Measurements from ENCODE around the gene BRINP3. TPM values are rescaled to one million over a fixed set of nuclear protein-coding genes. Genes with fewer than 3 reads are reported as not detected.

The BRINP3 gene
- polyA plus RNA-seq, 1 donor from 2014 or later, result 7.7 TPM

GRCh38 chr1:190226006-190226405 is 251.7 kb downstream of the BRINP3 start:
- H4K20me1 ChIP-seq (ENCODE audit: insufficient read depth), result no peaks in the 10 kb centered on the region
- no peak overlapping the region for H3K27ac ChIP-seq (ENCODE audit: low read length)
- no peaks in the 10 kb centered on the region for H3K79me2 ChIP-seq (replicated peaks; ENCODE audit: insufficient read depth, low read length)
- H3K4me2 ChIP-seq (ENCODE audit: low read length), result no peak overlapping the region
- no peak overlapping the region for H3K9ac ChIP-seq (ENCODE audit: low read length)
- H3K4me3 ChIP-seq (ENCODE audit: low read length), result no peak overlapping the region
- H3F3A ChIP-seq (ENCODE audit: insufficient read depth, low read length, poor library complexity, severe bottlenecking), result no peaks in the 10 kb centered on the region
- H3K9me2 ChIP-seq (ENCODE audit: insufficient read depth, low read length), result no peaks in the 10 kb centered on the region
- TF ChIP-seq TAF1 (IDR thresholded peaks at IDR 0.05; ENCODE audit: low read depth), result no peak
- no peak for TF ChIP-seq RAD21 (conservative IDR thresholded peaks at IDR 0.05)
- no peak for TF ChIP-seq MXI1 (conservative IDR thresholded peaks at IDR 0.05; ENCODE audit: poor library complexity, severe bottlenecking)
- no peak for TF ChIP-seq SMC3 (conservative IDR thresholded peaks at IDR 0.05; ENCODE audit: poor library complexity)
- no peak for TF ChIP-seq REST (IDR thresholded peaks at IDR 0.05; ENCODE audit: borderline replicate concordance)
- TF ChIP-seq EP300 (conservative IDR thresholded peaks at IDR 0.05; ENCODE audit: poor library complexity, severe bottlenecking), result no peak
- TF ChIP-seq POLR2AphosphoS5 (IDR thresholded peaks at IDR 0.05), result no peak
- no peak for TF ChIP-seq EZH2 (IDR thresholded peaks at IDR 0.05; ENCODE audit: borderline replicate concordance, insufficient read depth, low read length, poor library complexity, severe bottlenecking)
- TF ChIP-seq, protein P1, sequence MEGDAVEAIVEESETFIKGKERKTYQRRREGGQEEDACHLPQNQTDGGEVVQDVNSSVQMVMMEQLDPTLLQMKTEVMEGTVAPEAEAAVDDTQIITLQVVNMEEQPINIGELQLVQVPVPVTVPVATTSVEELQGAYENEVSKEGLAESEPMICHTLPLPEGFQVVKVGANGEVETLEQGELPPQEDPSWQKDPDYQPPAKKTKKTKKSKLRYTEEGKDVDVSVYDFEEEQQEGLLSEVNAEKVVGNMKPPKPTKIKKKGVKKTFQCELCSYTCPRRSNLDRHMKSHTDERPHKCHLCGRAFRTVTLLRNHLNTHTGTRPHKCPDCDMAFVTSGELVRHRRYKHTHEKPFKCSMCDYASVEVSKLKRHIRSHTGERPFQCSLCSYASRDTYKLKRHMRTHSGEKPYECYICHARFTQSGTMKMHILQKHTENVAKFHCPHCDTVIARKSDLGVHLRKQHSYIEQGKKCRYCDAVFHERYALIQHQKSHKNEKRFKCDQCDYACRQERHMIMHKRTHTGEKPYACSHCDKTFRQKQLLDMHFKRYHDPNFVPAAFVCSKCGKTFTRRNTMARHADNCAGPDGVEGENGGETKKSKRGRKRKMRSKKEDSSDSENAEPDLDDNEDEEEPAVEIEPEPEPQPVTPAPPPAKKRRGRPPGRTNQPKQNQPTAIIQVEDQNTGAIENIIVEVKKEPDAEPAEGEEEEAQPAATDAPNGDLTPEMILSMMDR (IDR thresholded peaks at IDR 0.05; ENCODE audit: poor library complexity, severe bottlenecking), result no peak
- no peaks in the 10 kb centered on the region for H3K9me3 ChIP-seq (ENCODE audit: low read length)
- no peaks in the 10 kb centered on the region for H3K36me3 ChIP-seq (ENCODE audit: insufficient read depth, low read length)
- H3K27me3 ChIP-seq (ENCODE audit: insufficient read depth, low read depth, low read length), result no peaks in the 10 kb centered on the region
- no peak overlapping the region for H2AFZ ChIP-seq (ENCODE audit: low read depth, low read length)

DNA sequence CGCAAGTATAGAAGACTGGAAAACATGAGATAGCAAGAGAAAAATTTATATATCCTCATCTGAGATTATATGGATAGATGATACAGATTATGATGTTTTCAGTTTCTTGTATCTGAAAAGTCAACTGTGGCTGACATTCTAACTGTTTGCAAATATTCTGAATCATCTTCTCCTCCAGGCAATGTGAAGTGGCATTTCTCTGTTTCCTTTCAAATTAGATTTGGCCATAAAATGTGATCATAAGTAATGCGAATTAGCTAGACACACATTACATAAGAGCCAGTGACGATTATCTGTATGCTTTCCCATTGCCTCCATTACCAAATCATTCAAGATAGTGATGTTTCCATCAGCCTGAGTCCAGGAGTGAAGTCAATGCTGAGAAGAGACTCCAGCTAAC is 265.2 kb downstream of the BRINP3 start:
- no peaks in the 10 kb centered on the region for H3F3A ChIP-seq (ENCODE audit: insufficient read depth, low read length, poor library complexity, severe bottlenecking)
- H3K79me2 ChIP-seq (replicated peaks; ENCODE audit: insufficient read depth, low read length), result no peaks in the 10 kb centered on the region
- TF ChIP-seq RAD21 (conservative IDR thresholded peaks at IDR 0.05) (no peak), MXI1 (conservative IDR thresholded peaks at IDR 0.05; ENCODE audit: poor library complexity, severe bottlenecking) (no peak), POLR2AphosphoS5 (IDR thresholded peaks at IDR 0.05) (no peak), TAF1 (IDR thresholded peaks at IDR 0.05; ENCODE audit: low read depth) (no peak), SMC3 (conservative IDR thresholded peaks at IDR 0.05; ENCODE audit: poor library complexity) (no peak), EP300 (conservative IDR thresholded peaks at IDR 0.05; ENCODE audit: poor library complexity, severe bottlenecking) (no peak), EZH2 (IDR thresholded peaks at IDR 0.05; ENCODE audit: borderline replicate concordance, insufficient read depth, low read length, poor library complexity, severe bottlenecking) (no peak), REST (IDR thresholded peaks at IDR 0.05; ENCODE audit: borderline replicate concordance) (no peak)
- TF ChIP-seq, protein P1 (IDR thresholded peaks at IDR 0.05; ENCODE audit: poor library complexity, severe bottlenecking), result no peak
- no peak overlapping the region for H3K27ac ChIP-seq (ENCODE audit: low read length)
- no peaks in the 10 kb centered on the region for H4K20me1 ChIP-seq (ENCODE audit: insufficient read depth)
- no peaks in the 10 kb centered on the region for H3K27me3 ChIP-seq (ENCODE audit: insufficient read depth, low read depth, low read length)
- H3K9me2 ChIP-seq (ENCODE audit: insufficient read depth, low read length), result no peaks in the 10 kb centered on the region
- no peaks in the 10 kb centered on the region for H3K36me3 ChIP-seq (ENCODE audit: insufficient read depth, low read length)
- no peak overlapping the region for H3K4me2 ChIP-seq (ENCODE audit: low read length)
- H3K4me3 ChIP-seq (ENCODE audit: low read length), result no peak overlapping the region
- no peak overlapping the region for H2AFZ ChIP-seq (ENCODE audit: low read depth, low read length)
- no peak overlapping the region for H3K9ac ChIP-seq (ENCODE audit: low read length)
- no peaks in the 10 kb centered on the region for H3K9me3 ChIP-seq (ENCODE audit: low read length)
